OCI-LY7 (cell line): ENCODE measurements around the gene CCDC54. TPM values are rescaled to one million over a fixed set of nuclear protein-coding genes. Genes with fewer than 3 reads are reported as not detected.

Source experiments
- BruUV-seq: library from RNA; stranded (reverse); fragments of 400-500 nt; replicated peaks from 2 replicates; lab custom pipeline; 2021; lab: Mats Ljungman, UMichigan
- CTCF ChIA-PET: fragments of 300-600 bp; sonication (Branson Sonifier 250); formaldehyde crosslinking; loops from one replicate; lab custom pipeline; 2022; ENCODE audit warnings: antibody characterized with exemption; ENCODE audit not compliant: unreplicated experiment; lab: Charles Lee
- POLR2A ChIA-PET: fragments of 300-600 bp; sonication (Branson Sonifier 250); formaldehyde crosslinking; loops from one replicate; lab custom pipeline; 2022; ENCODE audit warnings: antibody characterized with exemption; lab: Charles Lee
- DNase-seq: peaks from one replicate; pipeline ENCODE4 v3.0.0-alpha.2; 2015; ENCODE audit warnings: low spot score
- H2AFZ ChIP-seq: fragments of 200-600 bp; sonication (generic), shearing (Covaris generic); 2 replicates; pipeline ENCODE4 v1.6.1; 2014; ENCODE audit warnings: mild to moderate bottlenecking, antibody characterized with exemption, low read length, moderate library complexity
- H3K27ac ChIP-seq: fragments of 200-600 bp; sonication (generic); 2 replicates; pipeline ENCODE4 v1.5.1; 2014; ENCODE audit warnings: mixed run types, low read depth, mild to moderate bottlenecking, moderate library complexity, low read length, inconsistent platforms; ENCODE audit not compliant: poor library complexity, severe bottlenecking
- H3K36me3 ChIP-seq: fragments of 200-600 bp; sonication (generic); 2 replicates; pipeline ENCODE4 v1.6.1; 2014; ENCODE audit warnings: mild to moderate bottlenecking, antibody characterized with exemption, low read length, moderate library complexity, mixed read lengths; ENCODE audit not compliant: insufficient read depth
- H3K4me1 ChIP-seq: fragments of 200-600 bp; sonication (generic); 2 replicates; pipeline ENCODE4 v1.5.1; 2014; ENCODE audit warnings: mild to moderate bottlenecking, low read length; ENCODE audit not compliant: insufficient read depth, poor library complexity, severe bottlenecking
- H3K4me2 ChIP-seq: fragments of 200-600 bp; sonication (generic); 2 replicates; pipeline ENCODE4 v1.6.1; 2014; ENCODE audit warnings: mild to moderate bottlenecking, low read length
- H3K4me3 ChIP-seq: fragments of 200-600 bp; sonication (generic); 2 replicates; pipeline ENCODE4 v1.5.1; 2014; ENCODE audit warnings: mild to moderate bottlenecking, low read depth, low read length; ENCODE audit not compliant: poor library complexity, severe bottlenecking
- H3K79me2 ChIP-seq: fragments of 200-600 bp; sonication (generic); 2 replicates; pipeline ENCODE4 v1.6.1; 2016; ENCODE audit warnings: low read depth, mild to moderate bottlenecking, low read length, moderate library complexity, mixed read lengths; ENCODE audit not compliant: insufficient read depth
- H3K9me2 ChIP-seq: fragments of 200-600 bp; sonication (generic); 2 replicates; pipeline ENCODE4 v1.6.1; 2016; ENCODE audit warnings: mild to moderate bottlenecking, low read length, mixed read lengths; ENCODE audit not compliant: insufficient read depth
- H3K9me3 ChIP-seq: fragments of 200-600 bp; sonication (generic); 2 replicates; pipeline ENCODE4 v1.6.1; 2014; ENCODE audit warnings: mild to moderate bottlenecking, mixed run types, low read length, mixed read lengths
- H4K20me1 ChIP-seq: fragments of 200-600 bp; sonication (generic); 2 replicates; pipeline ENCODE4 v1.6.1; 2014; ENCODE audit warnings: mild to moderate bottlenecking, antibody characterized with exemption, low read length, moderate library complexity, mixed read lengths; ENCODE audit not compliant: insufficient read depth
- EZH2phosphoT487 ChIP-seq: fragments of 200-600 bp; sonication (generic); IDR thresholded peaks from 2 replicates; pipeline ENCODE4 v1.6.1; 2018; ENCODE audit warnings: low read depth, borderline replicate concordance, mild to moderate bottlenecking, mixed run types, antibody characterized with exemption, low read length, moderate library complexity, mixed read lengths
- intact Hi-C: fragments of 100-400 bp; cut with micrococcal nuclease; formaldehyde crosslinking; loops from one replicate; pipeline ENCODE4 v1.10.0; 2022; ENCODE audit not compliant: unreplicated experiment
- total RNA-seq, 2 experiments: library from RNA; depleted of rRNA in 1 of 2; stranded (reverse); fragments of >200 nt in 1 of 2; shearing (Covaris generic) in 1 of 2; gene quantifications; 2 replicates each; pipeline ENCODE4 v1.2.3, GENCODE V29; 2014 to 2022
- TF ChIP-seq, protein P1 (sequence below): fragments of 200-600 bp; sonication (generic); conservative IDR thresholded peaks from 2 replicates; pipeline ENCODE4 v1.5.1; 2014; ENCODE audit warnings: mild to moderate bottlenecking, antibody characterized with exemption, low read length, moderate library complexity, mixed read lengths

Gene CCDC54
- total RNA-seq, 2 experiments from 2014 or later = not detected

DNA sequence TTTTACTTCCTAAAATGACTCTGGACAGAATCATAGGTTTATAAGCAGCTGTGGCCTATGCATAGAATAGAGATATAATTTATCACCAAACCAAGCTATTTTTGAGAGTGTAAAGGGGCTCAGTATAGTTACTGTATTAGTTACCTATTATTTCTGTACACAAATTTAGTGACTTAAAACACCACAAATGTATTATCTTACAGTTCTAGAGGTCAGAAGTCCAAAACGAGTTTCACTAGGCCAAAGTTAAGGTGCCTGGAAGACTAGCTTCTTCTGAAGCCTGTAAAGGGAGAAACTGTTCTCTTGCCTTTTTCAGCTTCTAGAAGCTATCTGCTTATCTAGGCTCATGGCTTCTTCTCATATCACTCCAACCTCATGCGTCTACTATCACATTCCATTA lies 30.1 kb downstream of the CCDC54 start:
- Histone ChIP-seq H3K79me2 (no peaks in the 10 kb centered on the region), H3K4me3 (no peak overlapping the region), H2AFZ (no peak overlapping the region), H3K36me3 (no peaks in the 10 kb centered on the region), H3K4me2 (no peak overlapping the region), H3K27ac (no peak overlapping the region), H3K9me2 (no peaks in the 10 kb centered on the region), H3K9me3 (peaks cover 9% of the 10 kb centered on the region; the same call in 1 of the 2 replicates), H4K20me1 (no peaks in the 10 kb centered on the region), H3K4me1 (no peaks in the 10 kb centered on the region)
- TF ChIP-seq, protein P1, sequence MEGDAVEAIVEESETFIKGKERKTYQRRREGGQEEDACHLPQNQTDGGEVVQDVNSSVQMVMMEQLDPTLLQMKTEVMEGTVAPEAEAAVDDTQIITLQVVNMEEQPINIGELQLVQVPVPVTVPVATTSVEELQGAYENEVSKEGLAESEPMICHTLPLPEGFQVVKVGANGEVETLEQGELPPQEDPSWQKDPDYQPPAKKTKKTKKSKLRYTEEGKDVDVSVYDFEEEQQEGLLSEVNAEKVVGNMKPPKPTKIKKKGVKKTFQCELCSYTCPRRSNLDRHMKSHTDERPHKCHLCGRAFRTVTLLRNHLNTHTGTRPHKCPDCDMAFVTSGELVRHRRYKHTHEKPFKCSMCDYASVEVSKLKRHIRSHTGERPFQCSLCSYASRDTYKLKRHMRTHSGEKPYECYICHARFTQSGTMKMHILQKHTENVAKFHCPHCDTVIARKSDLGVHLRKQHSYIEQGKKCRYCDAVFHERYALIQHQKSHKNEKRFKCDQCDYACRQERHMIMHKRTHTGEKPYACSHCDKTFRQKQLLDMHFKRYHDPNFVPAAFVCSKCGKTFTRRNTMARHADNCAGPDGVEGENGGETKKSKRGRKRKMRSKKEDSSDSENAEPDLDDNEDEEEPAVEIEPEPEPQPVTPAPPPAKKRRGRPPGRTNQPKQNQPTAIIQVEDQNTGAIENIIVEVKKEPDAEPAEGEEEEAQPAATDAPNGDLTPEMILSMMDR = no peak
- no peak for TF ChIP-seq EZH2phosphoT487
- POLR2A ChIA-PET = interaction anchor here (0.5 to 0.8 kb wide), 2 partner anchors 20 to 194 kb away, joined by 3 read pairs; no protein-coding TSS in a partner anchor
- no peak for DNase-seq
- intact Hi-C loops = no loop called here
- CTCF ChIA-PET = interaction anchor here (1.2 kb wide), 1 partner anchor 136 kb away, joined by 3 read pairs; no protein-coding TSS in a partner anchor
- no TSS peak for BruUV-seq

DNA sequence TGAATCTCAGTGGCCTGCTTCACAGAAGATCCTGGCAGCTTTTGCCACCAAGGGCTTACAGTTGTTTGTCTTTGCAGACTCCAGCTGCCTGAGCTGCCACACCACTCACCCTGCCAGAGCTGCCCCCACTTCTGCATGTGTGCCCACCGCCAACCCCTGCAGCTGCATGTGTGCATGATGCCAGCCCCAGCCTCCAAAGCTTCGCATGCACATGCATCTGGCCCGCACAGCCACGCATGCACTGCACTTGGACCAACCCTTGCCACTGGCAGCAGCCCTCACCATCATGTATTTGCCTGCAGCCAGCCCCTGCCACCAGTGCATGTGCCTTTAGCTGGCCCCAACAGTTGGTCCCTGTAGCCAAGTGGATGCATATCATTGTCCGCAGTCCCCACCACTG lies 31.3 kb downstream of the CCDC54 start:
- CTCF ChIA-PET = no interaction called here
- intact Hi-C loops = no loop called here
- POLR2A ChIA-PET = interaction anchor here (0.6 kb wide), 1 partner anchor 114 kb away, joined by 3 read pairs; no protein-coding TSS in a partner anchor

DNA sequence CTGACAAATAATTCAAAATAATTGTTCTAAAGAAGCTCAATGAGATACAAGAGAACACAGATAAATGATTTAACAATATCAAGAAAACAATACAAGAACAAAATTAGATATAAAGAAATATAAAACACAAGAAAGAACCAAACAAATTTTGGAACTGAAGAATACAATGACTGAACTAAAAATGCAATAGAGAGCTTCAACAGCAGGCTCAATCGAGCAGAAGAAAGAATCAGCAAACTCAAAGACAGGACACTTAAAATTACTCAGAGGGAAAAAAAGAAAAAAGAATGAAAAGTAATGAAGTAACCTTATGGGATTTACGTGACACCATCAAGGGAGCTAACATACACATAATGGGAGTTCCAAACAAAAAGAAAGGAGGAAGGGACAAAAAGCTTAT lies 32.1 kb downstream of the CCDC54 start:
- H3K9me2 ChIP-seq = no peaks in the 10 kb centered on the region
- no peak for TF ChIP-seq EZH2phosphoT487
- TF ChIP-seq, protein P1 = no peak
- no peak overlapping the region for H3K4me2 ChIP-seq
- no peaks in the 10 kb centered on the region for H3K4me1 ChIP-seq
- CTCF ChIA-PET = no interaction called here
- H3K27ac ChIP-seq = no peak overlapping the region
- no peaks in the 10 kb centered on the region for H3K36me3 ChIP-seq
- no peaks in the 10 kb centered on the region for H4K20me1 ChIP-seq
- no peak for DNase-seq
- H2AFZ ChIP-seq = no peak overlapping the region
- POLR2A ChIA-PET = interaction anchor here (0.6 to 1.4 kb wide), 5 partner anchors 102 to 157 kb away, joined by 3 read pairs; no protein-coding TSS in a partner anchor
- H3K4me3 ChIP-seq = no peak overlapping the region
- intact Hi-C loops = no loop called here
- H3K79me2 ChIP-seq = no peaks in the 10 kb centered on the region
- peaks cover 9% of the 10 kb centered on the region; the same call in 1 of the 2 replicates for H3K9me3 ChIP-seq
- BruUV-seq = no TSS peak

More for the DNA sequence above, 31.3 kb downstream of the CCDC54 start:
- no peak overlapping the region for H2AFZ ChIP-seq
- H3K4me3 ChIP-seq = no peak overlapping the region
- no peaks in the 10 kb centered on the region for H3K4me1 ChIP-seq
- no peaks in the 10 kb centered on the region for H3K79me2 ChIP-seq
- H3K36me3 ChIP-seq = no peaks in the 10 kb centered on the region
- no TSS peak for BruUV-seq
- no peak for DNase-seq
- no peak for TF ChIP-seq EZH2phosphoT487
- TF ChIP-seq, protein P1 = no peak
- H3K9me3 ChIP-seq = peaks cover 9% of the 10 kb centered on the region; the same call in 1 of the 2 replicates
- no peak overlapping the region for H3K4me2 ChIP-seq
- no peaks in the 10 kb centered on the region for H3K9me2 ChIP-seq
- no peaks in the 10 kb centered on the region for H4K20me1 ChIP-seq
- no peak overlapping the region for H3K27ac ChIP-seq
